ENCODE measurements around the gene PPP4R2. TPM values are rescaled to one million over a fixed set of nuclear protein-coding genes. Genes with fewer than 3 reads are reported as not detected.
"Not testable (repeated sequence)": the region's sequence is repeated elsewhere in the genome, so short reads cannot be mapped to it uniquely, and the experiment has no call there.

PPP4R2 gene
- total RNA-seq, 1 donor from 2014 or later = 105 TPM

DNA sequence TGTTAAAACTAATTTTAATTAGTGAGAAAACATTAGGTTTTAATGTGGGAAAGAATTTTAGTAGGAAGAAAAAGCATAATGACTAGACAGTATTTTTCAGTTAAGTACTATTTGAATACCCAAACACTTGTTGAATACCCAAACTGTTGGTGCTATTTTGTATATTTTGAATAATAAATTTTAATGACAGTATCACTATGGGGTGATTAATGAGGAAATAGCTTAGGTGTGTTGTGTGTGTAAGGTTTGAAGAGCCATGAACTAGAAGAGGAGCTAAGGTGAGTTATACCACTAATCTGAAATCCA lies 60.2 kb downstream of the PPP4R2 start:
- Mint-ChIP-seq H3K4me3 (no peak overlapping the region), H3K36me3 (ENCODE audit: low read depth) (no peaks in the 10 kb centered on the region), H3K27ac (ENCODE audit: unreplicated experiment) (no peak overlapping the region), H3K4me1 (peaks cover 10% of the 10 kb centered on the region), H3K27me3 (ENCODE audit: low read depth) (no peaks in the 10 kb centered on the region), H3K9me3 (no peaks in the 10 kb centered on the region)
- TF ChIP-seq, protein P1, sequence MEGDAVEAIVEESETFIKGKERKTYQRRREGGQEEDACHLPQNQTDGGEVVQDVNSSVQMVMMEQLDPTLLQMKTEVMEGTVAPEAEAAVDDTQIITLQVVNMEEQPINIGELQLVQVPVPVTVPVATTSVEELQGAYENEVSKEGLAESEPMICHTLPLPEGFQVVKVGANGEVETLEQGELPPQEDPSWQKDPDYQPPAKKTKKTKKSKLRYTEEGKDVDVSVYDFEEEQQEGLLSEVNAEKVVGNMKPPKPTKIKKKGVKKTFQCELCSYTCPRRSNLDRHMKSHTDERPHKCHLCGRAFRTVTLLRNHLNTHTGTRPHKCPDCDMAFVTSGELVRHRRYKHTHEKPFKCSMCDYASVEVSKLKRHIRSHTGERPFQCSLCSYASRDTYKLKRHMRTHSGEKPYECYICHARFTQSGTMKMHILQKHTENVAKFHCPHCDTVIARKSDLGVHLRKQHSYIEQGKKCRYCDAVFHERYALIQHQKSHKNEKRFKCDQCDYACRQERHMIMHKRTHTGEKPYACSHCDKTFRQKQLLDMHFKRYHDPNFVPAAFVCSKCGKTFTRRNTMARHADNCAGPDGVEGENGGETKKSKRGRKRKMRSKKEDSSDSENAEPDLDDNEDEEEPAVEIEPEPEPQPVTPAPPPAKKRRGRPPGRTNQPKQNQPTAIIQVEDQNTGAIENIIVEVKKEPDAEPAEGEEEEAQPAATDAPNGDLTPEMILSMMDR (conservative IDR thresholded peaks at IDR 0.05) = no peak
- no peak for DNase-seq (ENCODE audit: low read depth, low spot score)

- DNase-seq (ENCODE audit: low read depth, low spot score) = no peak
- Mint-ChIP-seq H3K4me1 (peaks cover 7% of the 10 kb centered on the region), H3K27me3 (ENCODE audit: low read depth) (no peaks in the 10 kb centered on the region), H3K27ac (ENCODE audit: unreplicated experiment) (no peak overlapping the region), H3K36me3 (ENCODE audit: low read depth) (no peaks in the 10 kb centered on the region), H3K4me3 (no peak overlapping the region), H3K9me3 (no peaks in the 10 kb centered on the region)
- TF ChIP-seq, protein P1 (conservative IDR thresholded peaks at IDR 0.05) = no peak
These were observed 63.7 kb downstream of the PPP4R2 start for GRCh38 chr3:73060302-73060723.

DNA sequence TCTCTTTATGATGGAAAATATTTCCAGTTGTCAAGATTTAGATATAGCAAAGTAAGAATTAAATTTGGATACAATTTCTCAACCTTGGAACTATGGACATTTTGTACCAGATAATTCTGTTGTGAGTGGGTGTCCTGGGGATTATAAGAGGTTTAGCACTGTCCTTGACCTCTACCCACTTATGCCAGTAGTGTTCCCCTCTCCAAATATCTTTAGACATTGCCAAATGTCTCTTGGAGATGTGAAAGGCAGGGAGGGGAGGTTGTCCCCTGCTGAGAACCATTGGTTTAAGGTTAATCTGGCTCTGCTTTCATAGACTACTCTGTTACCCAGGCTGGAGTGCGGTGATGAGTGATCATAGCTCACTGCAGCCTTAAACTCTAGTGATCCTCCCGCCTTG lies 64.8 kb downstream of the PPP4R2 start, which contains the start of gene EBLN2:
TSS of gene EBLN2 (plus strand) at position 244 of the 400 bp plus-strand sequence. CDS start 423 bp downstream, outside the sequence.
- Mint-ChIP-seq H3K36me3 (ENCODE audit: low read depth) (no peaks in the 10 kb centered on the region), H3K27ac (ENCODE audit: unreplicated experiment) (no peak within 1 kb of the TSS), H3K4me1 (peaks cover 1% of the 10 kb centered on the region), H3K4me3 (no peak within 1 kb of the TSS), H3K9me3 (no peaks in the 10 kb centered on the region), H3K27me3 (ENCODE audit: low read depth) (no peaks in the 10 kb centered on the region)
- TF ChIP-seq, protein P1 (conservative IDR thresholded peaks at IDR 0.05) = no peak
- DNase-seq (ENCODE audit: low read depth, low spot score) = no peak

DNA sequence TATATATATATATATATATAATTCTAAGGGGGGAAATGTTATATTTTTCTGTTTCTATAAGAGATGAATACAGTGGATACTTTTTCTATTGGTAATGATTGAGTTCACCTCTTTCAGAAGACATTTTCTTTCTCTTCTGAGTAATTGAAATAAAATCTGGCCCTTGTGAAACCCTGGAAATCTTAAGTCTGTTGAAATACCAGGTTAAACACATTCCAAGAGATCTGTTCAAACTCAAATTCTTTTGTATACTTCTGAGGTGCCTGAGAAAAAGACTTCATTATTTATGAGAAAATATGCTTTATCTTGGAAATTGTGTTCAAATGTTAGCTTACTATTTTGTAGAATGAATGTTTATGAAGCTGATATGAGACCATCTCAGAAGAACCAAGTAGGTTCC lies 69.6 kb downstream of the PPP4R2 start:
- not testable (repeated sequence) for H3K4me1 Mint-ChIP-seq; DNase-seq (ENCODE audit: low read depth, low spot score); H3K9me3 Mint-ChIP-seq; H3K4me3 Mint-ChIP-seq; H3K27ac Mint-ChIP-seq (ENCODE audit: unreplicated experiment); H3K27me3 Mint-ChIP-seq (ENCODE audit: low read depth); H3K36me3 Mint-ChIP-seq (ENCODE audit: low read depth)

DNA sequence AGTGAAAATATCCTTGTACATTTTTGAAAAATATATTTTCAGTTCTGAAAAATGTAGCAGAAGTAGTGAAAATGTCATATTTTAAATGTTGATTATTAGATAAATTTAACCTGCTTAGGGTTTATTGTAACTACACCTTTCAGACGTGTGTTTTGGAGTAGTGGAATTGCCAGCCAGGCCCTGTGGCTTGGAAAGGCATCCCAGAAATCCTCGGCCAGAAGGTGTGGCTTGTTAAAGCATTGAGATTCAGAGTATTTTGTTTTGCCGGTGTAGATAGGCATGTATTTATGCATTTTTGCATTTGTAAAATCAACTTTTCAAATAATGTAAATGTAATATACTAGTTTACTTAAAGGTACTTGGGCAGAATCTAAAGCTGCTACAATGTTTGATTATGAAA lies 71.8 kb downstream of the PPP4R2 start:
- Mint-ChIP-seq H3K9me3 (no peaks in the 10 kb centered on the region), H3K36me3 (ENCODE audit: low read depth) (no peaks in the 10 kb centered on the region), H3K4me1 (no peaks in the 10 kb centered on the region), H3K4me3 (no peak overlapping the region), H3K27me3 (ENCODE audit: low read depth) (no peaks in the 10 kb centered on the region), H3K27ac (ENCODE audit: unreplicated experiment) (no peak overlapping the region)
- no peak for DNase-seq (ENCODE audit: low read depth, low spot score)
- TF ChIP-seq, protein P1 (conservative IDR thresholded peaks at IDR 0.05) = no peak

DNA sequence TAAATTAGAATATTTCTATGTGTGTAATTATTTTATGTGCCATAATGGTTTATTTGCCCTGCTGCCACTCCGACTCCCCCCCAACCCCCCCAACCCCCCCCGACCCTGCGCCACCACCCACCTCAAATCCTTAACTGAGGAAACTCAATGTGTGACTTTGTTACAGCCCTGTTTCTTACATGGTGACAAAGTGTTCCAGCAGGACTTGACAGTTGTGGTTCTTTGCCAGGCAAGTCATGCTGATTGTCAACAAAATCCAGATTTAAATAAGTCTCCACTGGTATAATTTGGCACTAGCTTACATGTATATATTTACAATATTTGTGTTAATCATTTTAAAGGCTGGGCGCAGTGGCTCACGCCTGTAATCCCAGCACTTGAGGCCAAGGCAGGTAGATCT lies 72.6 kb downstream of the PPP4R2 start:
- TF ChIP-seq, protein P1 (conservative IDR thresholded peaks at IDR 0.05) = no peak
- DNase-seq (ENCODE audit: low read depth, low spot score) = no peak
- no peak overlapping the region for H3K27ac Mint-ChIP-seq (ENCODE audit: unreplicated experiment)
- H3K9me3 Mint-ChIP-seq = no peaks in the 10 kb centered on the region
- no peaks in the 10 kb centered on the region for H3K36me3 Mint-ChIP-seq (ENCODE audit: low read depth)
- no peak overlapping the region for H3K4me3 Mint-ChIP-seq
- no peaks in the 10 kb centered on the region for H3K27me3 Mint-ChIP-seq (ENCODE audit: low read depth)
- H3K4me1 Mint-ChIP-seq = no peaks in the 10 kb centered on the region

Data from neural crest cell (in vitro differentiated cells).